Measurements from ENCODE around the gene KDM4F. TPM values are rescaled to one million over a fixed set of nuclear protein-coding genes. Genes with fewer than 3 reads are reported as not detected.

Gene KDM4F
- total and polyA plus RNA-seq, 2 of the 8 experiments (the other 6 are each of a cell fraction or from before 2014, with no cell fraction given), result not detected

- H3K79me1 ChIP-seq (ENCODE audit: low read depth, low read length), result no peaks in the 10 kb centered on the region
- no peak overlapping the region for H3K23ac ChIP-seq (ENCODE audit: insufficient read length)
- no peak overlapping the region for H2AK5ac ChIP-seq (ENCODE audit: low read depth, low read length)
- H3K36me3 ChIP-seq (ENCODE audit: control insufficient read depth in 2 of 4, insufficient read depth in 4 of 4, low read length in 3 of 4), result no peaks in the 10 kb centered on the region
- no peaks in the 10 kb centered on the region for H3K9me3 ChIP-seq (ENCODE audit: insufficient read depth in 2 of 2, low read depth in 1 of 2, low read length in 1 of 2)
- H3K4me2 ChIP-seq (ENCODE audit: insufficient read depth in 1 of 2, low read depth in 2 of 2, low read length in 2 of 2), result no peak overlapping the region
- WGBS, 2 experiments (ENCODE audit: extremely low coverage in 1 of 2, insufficient coverage in 1 of 2, insufficient read length in 1 of 2, insufficient replicate concordance in 2 of 2, low coverage in 1 of 2, low lambda C conversion rate in 2 of 2, missing lambda C conversion rate in 1 of 2), result 93% methylated on average over 1 of the region's 1 CpG; no CpG with 5 or more reads in 1 of the 2 experiments
- no peak overlapping the region for H2BK20ac ChIP-seq (ENCODE audit: low read length)
- CTCF ChIA-PET (ENCODE audit: partially characterized antibody), result interaction anchor here (0.6 to 7.0 kb wide), 27 partner anchors 9 to 771 kb away, joined by 3 to 84 read pairs (median 4); partner anchors contain the start of gene ENDOD1
- DNase-seq (ENCODE audit: low read depth in 1 of 2, low spot score in 2 of 2) (no peak), FAIRE-seq (no peak)
- H3K9ac ChIP-seq (replicated peaks in 1 of 4; ENCODE audit: extremely low read depth in 1 of 4, low read depth in 3 of 4, low read length in 3 of 4), result no peak overlapping the region
- peaks cover 0 to 2% of the 10 kb centered on the region in 2 experiments for H4K20me1 ChIP-seq (replicated peaks in 1 of 2; ENCODE audit: control insufficient read depth in 1 of 2, insufficient read depth in 2 of 2, low read length in 2 of 2)
- no peak overlapping the region for H2BK5ac ChIP-seq (ENCODE audit: low read depth, low read length)
- H4K5ac ChIP-seq (ENCODE audit: insufficient read length, low read depth, low read length), result no peak overlapping the region
- peaks cover 0 to 2% (median under 1%) of the 10 kb centered on the region in 4 experiments; a peak in 2 of 7 replicates for H3K4me1 ChIP-seq (replicated peaks in 1 of 4; ENCODE audit: control insufficient read depth in 3 of 4, insufficient read depth in 4 of 4, low read length in 3 of 4)
- no peak overlapping the region for H3K4me3 ChIP-seq (ENCODE audit: extremely low read depth in 1 of 4, insufficient read depth in 2 of 4, low read depth in 3 of 4, low read length in 4 of 4)
- no peak overlapping the region for H3K4ac ChIP-seq (replicated peaks; ENCODE audit: insufficient read length, low read depth, low read length)
- no peak overlapping the region for H4K91ac ChIP-seq (replicated peaks; ENCODE audit: insufficient read length, low read length)
- H3K18ac ChIP-seq (ENCODE audit: extremely low read depth, low read length), result no peak overlapping the region
- peaks cover 0 to 2% of the 10 kb centered on the region in 2 experiments; a peak in 1 of 4 replicates for H3K79me2 ChIP-seq (ENCODE audit: control insufficient read depth in 1 of 2, insufficient read depth in 2 of 2, low read length in 2 of 2)
- TF ChIP-seq EP300 (IDR thresholded peaks at IDR 0.05; ENCODE audit: borderline replicate concordance in 1 of 2, low read depth in 2 of 2, low read length in 2 of 2) (no peak), POU5F1 (IDR thresholded peaks at IDR 0.05; ENCODE audit: low read depth, low read length) (no peak), ASH2L (IDR thresholded peaks at IDR 0.05; ENCODE audit: low read length) (no peak), JUN (IDR thresholded peaks at IDR 0.05; ENCODE audit: low read depth, low read length) (no peak), KDM4A (IDR thresholded peaks at IDR 0.05; ENCODE audit: low read depth, low read length, severe bottlenecking) (no peak), E2F6 (IDR thresholded peaks at IDR 0.05) (no peak), RXRA (IDR thresholded peaks at IDR 0.05; ENCODE audit: insufficient read depth, low read depth, low read length) (no peak), SUZ12 (IDR thresholded peaks at IDR 0.05; ENCODE audit: low read length) (no peak), EGR1 (IDR thresholded peaks at IDR 0.05; ENCODE audit: borderline replicate concordance, low read depth, low read length) (no peak), GABPA (IDR thresholded peaks at IDR 0.05; ENCODE audit: borderline replicate concordance, insufficient read depth, low read length) (no peak), TEAD4 (IDR thresholded peaks at IDR 0.05; ENCODE audit: low read depth, low read length) (no peak)
- peaks cover 6% of the 10 kb centered on the region; the same call in 1 of the 2 replicates for H3K23me2 ChIP-seq (ENCODE audit: low read depth, low read length)
- H2BK12ac ChIP-seq (ENCODE audit: low read depth, low read length), result no peak overlapping the region
- no peak overlapping the region for H4K8ac ChIP-seq (ENCODE audit: extremely low read depth, insufficient read depth, low read length)
- POLR2A ChIA-PET (ENCODE audit: partially characterized antibody), result interaction anchor here (4.0 to 5.7 kb wide), 2 partner anchors 21 to 81 kb away, joined by 35 to 44 read pairs; partner anchors contain the start of gene ENDOD1
- no peak overlapping the region for H3K14ac ChIP-seq (ENCODE audit: insufficient read length)
- no peak overlapping the region for H3K27ac ChIP-seq (ENCODE audit: low read depth, low read length)
- H2BK120ac ChIP-seq (replicated peaks; ENCODE audit: low read depth, low read length), result no peak overlapping the region
- no peak overlapping the region for H2AFZ ChIP-seq (ENCODE audit: low read length)
- H3K56ac ChIP-seq (replicated peaks; ENCODE audit: insufficient read length, low read depth, low read length), result no peak overlapping the region
- H3K27me3 ChIP-seq (replicated peaks in 1 of 4; ENCODE audit: control insufficient read depth in 3 of 4, extremely low read depth in 1 of 4, insufficient read depth in 3 of 4, low read length in 3 of 4), result no peaks in the 10 kb centered on the region
- H2BK15ac ChIP-seq (ENCODE audit: low read length), result no peak overlapping the region
These were observed 21.2 kb downstream of the KDM4F start for GRCh38 chr11:95070471-95070870.
